ENCODE data around the gene CDKL1.

The CDKL1 gene

GRCh38 chr14:50423529-50423928, 26.8 kb upstream of the CDKL1 start (continued):
- TF ChIP-seq ZNF211 (tag by site-specific recombination; IDR thresholded peaks at IDR 0.05; ENCODE audit: low read depth) (no peak), ELK4 (IDR thresholded peaks at IDR 0.05; ENCODE audit: borderline replicate concordance, low read depth, low read length) (no peak), ZNF677 (tag by site-specific recombination; IDR thresholded peaks at IDR 0.05) (no peak), ZNF140 (tag by site-specific recombination; IDR thresholded peaks at IDR 0.05) (no peak), HOXC10 (CRISPR knock-in tag; IDR thresholded peaks at IDR 0.05) (no peak), ZNF623 (tag by site-specific recombination; IDR thresholded peaks at IDR 0.05) (no peak)

GRCh38 chr14:50421499-50421898, 24.8 kb upstream of the CDKL1 start:
- Histone ChIP-seq H3K36me3 (ENCODE audit: control insufficient read depth in 2 of 2, insufficient read depth in 1 of 2, low read length in 2 of 2) (peaks cover 41 to 44% of the 10 kb centered on the region in 2 experiments), H3K4me1 (ENCODE audit: control insufficient read depth, insufficient read depth, low read length) (peaks cover 8% of the 10 kb centered on the region), H3K9me3 (ENCODE audit: control insufficient read depth, insufficient read depth, low read depth, low read length) (no peaks in the 10 kb centered on the region), H3K4me3 (ENCODE audit: low read depth, low read length) (no peak overlapping the region), H3K27ac (ENCODE audit: extremely low read depth, low read depth, low read length) (no peak overlapping the region)
- no peak for TF ChIP-seq ZNF510 (tag by site-specific recombination; IDR thresholded peaks at IDR 0.05; ENCODE audit: insufficient replicate concordance)
- TF ChIP-seq ZNF274 (IDR thresholded peaks at IDR 0.05; ENCODE audit: low read length) = no peak
- TF ChIP-seq ZNF274 (tag by site-specific recombination; IDR thresholded peaks at IDR 0.05; ENCODE audit: borderline replicate concordance) = no peak
- no peak for TF ChIP-seq SP2 (tag by site-specific recombination; IDR thresholded peaks at IDR 0.05)
- no peak for TF ChIP-seq ZNF423 (tag by site-specific recombination; IDR thresholded peaks at IDR 0.05)
- TF ChIP-seq ZNF560 (tag by site-specific recombination; IDR thresholded peaks at IDR 0.05; ENCODE audit: borderline replicate concordance) = no peak
- TF ChIP-seq ZNF202 (tag by site-specific recombination; IDR thresholded peaks at IDR 0.05; ENCODE audit: borderline replicate concordance) = no peak
- no peak for TF ChIP-seq ZNF19 (tag by site-specific recombination; IDR thresholded peaks at IDR 0.05; ENCODE audit: low read depth)
- no peak for TF ChIP-seq ZNF26 (tag by site-specific recombination; IDR thresholded peaks at IDR 0.05)
- no peak for TF ChIP-seq ZNF175 (tag by site-specific recombination; IDR thresholded peaks at IDR 0.05)
- POLR2A ChIA-PET = no interaction called here
- CTCF ChIA-PET = interaction anchor here (0.6 to 0.7 kb wide), 2 partner anchors 105 to 320 kb away, joined by 3 to 5 read pairs; no protein-coding TSS in a partner anchor

GRCh38 chr14:50417853-50418252, 21.2 kb upstream of the CDKL1 start:
- CTCF ChIA-PET = no interaction called here
- TF ChIP-seq ZNF280D (tag by site-specific recombination; IDR thresholded peaks at IDR 0.05) = no peak
- no peak for TF ChIP-seq ZNF747 (tag by site-specific recombination; IDR thresholded peaks at IDR 0.05)
- no peak for TF ChIP-seq ZIC2 (tag by site-specific recombination; IDR thresholded peaks at IDR 0.05)
- TF ChIP-seq ZNF211 (tag by site-specific recombination; IDR thresholded peaks at IDR 0.05; ENCODE audit: low read depth) = no peak
- TF ChIP-seq KLF1 (tag by site-specific recombination; IDR thresholded peaks at IDR 0.05) = no peak
- no peak for TF ChIP-seq ZNF214 (tag by site-specific recombination; IDR thresholded peaks at IDR 0.05; ENCODE audit: borderline replicate concordance)
- no peak for TF ChIP-seq ZNF596 (tag by site-specific recombination; IDR thresholded peaks at IDR 0.05)
- TF ChIP-seq ZNF585B (tag by site-specific recombination; IDR thresholded peaks at IDR 0.05) = no peak
- no peak for TF ChIP-seq CTCF (tag by site-specific recombination; IDR thresholded peaks at IDR 0.05)
- TF ChIP-seq ZNF544 (tag by site-specific recombination; IDR thresholded peaks at IDR 0.05) = no peak
- no peak for TF ChIP-seq ZNF292 (tag by site-specific recombination; IDR thresholded peaks at IDR 0.05; ENCODE audit: borderline replicate concordance, low read depth)
- no peak for TF ChIP-seq BCL11B (tag by site-specific recombination; IDR thresholded peaks at IDR 0.05; ENCODE audit: low read depth)
- TF ChIP-seq ZBTB48 (tag by site-specific recombination; IDR thresholded peaks at IDR 0.05) = no peak
- no peak for TF ChIP-seq ZNF521 (tag by site-specific recombination; IDR thresholded peaks at IDR 0.05)

More at GRCh38 chr14:50417853-50418252, 21.2 kb upstream of the CDKL1 start:
- H3K4me3 ChIP-seq (ENCODE audit: low read depth, low read length) = no peak overlapping the region
- H3K36me3 ChIP-seq (ENCODE audit: control insufficient read depth in 2 of 2, insufficient read depth in 1 of 2, low read length in 2 of 2) = peaks cover 24 to 37% of the 10 kb centered on the region in 2 experiments
- H3K4me1 ChIP-seq (ENCODE audit: control insufficient read depth, insufficient read depth, low read length) = no peaks in the 10 kb centered on the region
- POLR2A ChIA-PET = no interaction called here
- H3K9me3 ChIP-seq (ENCODE audit: control insufficient read depth, insufficient read depth, low read depth, low read length) = no peaks in the 10 kb centered on the region
- H3K27ac ChIP-seq (ENCODE audit: extremely low read depth, low read depth, low read length) = no peak overlapping the region

All from HEK293 (cell line).